GM19397 (cell line): ENCODE data around the gene SLC1A4.

ENCODE experiments used
- ATAC-seq: cut with Tn5 transposase; IDR thresholded peaks from one replicate; pipeline ENCODE4 v1.9.1; 2021; ENCODE audit warnings: mild to moderate bottlenecking, moderate library complexity; ENCODE audit not compliant: unreplicated experiment

SLC1A4 gene

GRCh38 chr2:64989126-64989981 is at the start of gene SLC1A4:
SLC1A4 (plus strand) TSS chr2:64989399; CDS start chr2:64989644, 245 bp downstream.
- peak; percentile 80 for ATAC-seq

GRCh38 chr2:64941143-64941542 is 48.1 kb upstream of the SLC1A4 start:
- no peak for ATAC-seq

- no peak for ATAC-seq
Measured at GRCh38 chr2:64941801-64942200, 47.4 kb upstream of the SLC1A4 start.

GRCh38 chr2:64942693-64943092 is 46.5 kb upstream of the SLC1A4 start:
- ATAC-seq, result no peak

GRCh38 chr2:64943387-64944150 is 45.6 kb upstream of the SLC1A4 start:
- ATAC-seq, result no peak

- no peak for ATAC-seq
Measured at GRCh38 chr2:64944484-64944883, 44.7 kb upstream of the SLC1A4 start.

- ATAC-seq, result peak; percentile 95
Measured at GRCh38 chr2:64945973-64946768, 43.0 kb upstream of the SLC1A4 start.

GRCh38 chr2:64946769-64947247 is 42.4 kb upstream of the SLC1A4 start:
- no peak for ATAC-seq

GRCh38 chr2:64947885-64948284 is 41.3 kb upstream of the SLC1A4 start:
- no peak for ATAC-seq

GRCh38 chr2:64950226-64951160 is 38.7 kb upstream of the SLC1A4 start:
- ATAC-seq, result no peak

GRCh38 chr2:64951306-64951953 is 37.8 kb upstream of the SLC1A4 start:
- no peak for ATAC-seq

GRCh38 chr2:64952096-64952495 is 37.1 kb upstream of the SLC1A4 start:
- no peak for ATAC-seq

GRCh38 chr2:64952511-64953482 is 36.4 kb upstream of the SLC1A4 start:
- no peak for ATAC-seq

GRCh38 chr2:64955467-64955866 is 33.7 kb upstream of the SLC1A4 start:
- ATAC-seq, result no peak

GRCh38 chr2:64957109-64957903 is 31.9 kb upstream of the SLC1A4 start:
- ATAC-seq, result no peak

GRCh38 chr2:64958556-64958955 is 30.6 kb upstream of the SLC1A4 start:
- no peak for ATAC-seq

GRCh38 chr2:64960819-64961218 is 28.4 kb upstream of the SLC1A4 start:
- no peak for ATAC-seq
